Common myeloid progenitor, CD34-positive (primary cell): Measurements from ENCODE around the gene IL36G.
A peak's percentile ranks its signal among the peaks of the same experiment; 100 is the strongest.

ENCODE experiments used
- CTCF ChIA-PET: fragments of 350-600 bp; sonication (Branson Sonifier 250); formaldehyde crosslinking; loops from one replicate; lab custom pipeline; 2021; ENCODE audit warnings: antibody characterized with exemption; lab: Charles Lee
- POLR2A ChIA-PET: fragments of 350-600 bp; sonication (Branson Sonifier 250); formaldehyde crosslinking; loops from one replicate; lab custom pipeline; 2021; ENCODE audit warnings: antibody characterized with exemption; lab: Charles Lee
- DNase-seq, 3 donors: peaks; one replicate each; pipeline versions ENCODE4 v3.0.0 to v3.0.0-alpha.2; 2013
- H3K27ac ChIP-seq, 2 experiments: 1 replicate in 1 of 2; 2 replicates in 1 of 2; pipeline ENCODE4 v1.7.0; 2013; ENCODE audit warnings: inconsistent platforms in 2 of 2, low read length in 2 of 2, mild to moderate bottlenecking in 2 of 2, low read depth in 1 of 2, moderate library complexity in 1 of 2; ENCODE audit not compliant: severe bottlenecking in 2 of 2, insufficient read depth in 1 of 2, poor library complexity in 1 of 2
- H3K27me3 ChIP-seq, 5 experiments: replicated peaks in 2 of 5; 1 replicate in 3 of 5; 2 replicates in 2 of 5; pipeline versions ENCODE4 v1.6.1 to v1.7.0; 2013; ENCODE audit warnings: low read length in 4 of 5, mild to moderate bottlenecking in 2 of 5, moderate library complexity in 2 of 5, inconsistent platforms in 1 of 5; ENCODE audit not compliant: insufficient read depth in 5 of 5, control insufficient read depth in 4 of 5
- H3K36me3 ChIP-seq, 4 experiments: 1 replicate in 2 of 4; 2 replicates in 2 of 4; pipeline versions ENCODE4 v1.6.1 to v1.7.0; 2013; ENCODE audit warnings: low read length in 3 of 4, control low read depth in 1 of 4, mild to moderate bottlenecking in 1 of 4; ENCODE audit not compliant: control insufficient read depth in 4 of 4, insufficient read depth in 4 of 4
- H3K4me1 ChIP-seq, 4 experiments: 1 replicate in 3 of 4; 2 replicates in 1 of 4; pipeline versions ENCODE4 v1.6.1 to v1.7.1; 2013; ENCODE audit warnings: low read length in 3 of 4, mild to moderate bottlenecking in 3 of 4, control low read depth in 1 of 4, inconsistent platforms in 1 of 4, moderate library complexity in 1 of 4; ENCODE audit not compliant: control insufficient read depth in 4 of 4, insufficient read depth in 4 of 4; ENCODE audit errors: control extremely low read depth in 1 of 4
- H3K4me3 ChIP-seq, 7 experiments: 1 replicate in 4 of 7; 2 replicates in 3 of 7; pipeline versions ENCODE4 v1.5.1 to v1.7.0; 2013; ENCODE audit warnings: mild to moderate bottlenecking in 7 of 7, low read length in 6 of 7, moderate library complexity in 6 of 7, inconsistent platforms in 2 of 7, low read depth in 2 of 7, control low read depth in 1 of 7; ENCODE audit not compliant: insufficient read depth in 4 of 7, control insufficient read depth in 1 of 7; ENCODE audit errors: extremely low read depth in 1 of 7
- H3K9me3 ChIP-seq, 5 experiments: 1 replicate in 4 of 5; 2 replicates in 1 of 5; pipeline versions ENCODE4 v1.6.1 to v1.7.1; 2013; ENCODE audit warnings: low read length in 4 of 5, mild to moderate bottlenecking in 2 of 5, inconsistent platforms in 1 of 5, low read depth in 1 of 5, moderate library complexity in 1 of 5; ENCODE audit not compliant: control insufficient read depth in 4 of 5, insufficient read depth in 2 of 5; ENCODE audit errors: control extremely low read depth in 1 of 5
- WGBS: methylation state at CpG from one replicate; pipeline ENCODE4 v1.1.5; 2013; ENCODE audit not compliant: insufficient coverage; 5-methylcytosine and 5-hydroxymethylcytosine counted together

Gene IL36G

DNA sequence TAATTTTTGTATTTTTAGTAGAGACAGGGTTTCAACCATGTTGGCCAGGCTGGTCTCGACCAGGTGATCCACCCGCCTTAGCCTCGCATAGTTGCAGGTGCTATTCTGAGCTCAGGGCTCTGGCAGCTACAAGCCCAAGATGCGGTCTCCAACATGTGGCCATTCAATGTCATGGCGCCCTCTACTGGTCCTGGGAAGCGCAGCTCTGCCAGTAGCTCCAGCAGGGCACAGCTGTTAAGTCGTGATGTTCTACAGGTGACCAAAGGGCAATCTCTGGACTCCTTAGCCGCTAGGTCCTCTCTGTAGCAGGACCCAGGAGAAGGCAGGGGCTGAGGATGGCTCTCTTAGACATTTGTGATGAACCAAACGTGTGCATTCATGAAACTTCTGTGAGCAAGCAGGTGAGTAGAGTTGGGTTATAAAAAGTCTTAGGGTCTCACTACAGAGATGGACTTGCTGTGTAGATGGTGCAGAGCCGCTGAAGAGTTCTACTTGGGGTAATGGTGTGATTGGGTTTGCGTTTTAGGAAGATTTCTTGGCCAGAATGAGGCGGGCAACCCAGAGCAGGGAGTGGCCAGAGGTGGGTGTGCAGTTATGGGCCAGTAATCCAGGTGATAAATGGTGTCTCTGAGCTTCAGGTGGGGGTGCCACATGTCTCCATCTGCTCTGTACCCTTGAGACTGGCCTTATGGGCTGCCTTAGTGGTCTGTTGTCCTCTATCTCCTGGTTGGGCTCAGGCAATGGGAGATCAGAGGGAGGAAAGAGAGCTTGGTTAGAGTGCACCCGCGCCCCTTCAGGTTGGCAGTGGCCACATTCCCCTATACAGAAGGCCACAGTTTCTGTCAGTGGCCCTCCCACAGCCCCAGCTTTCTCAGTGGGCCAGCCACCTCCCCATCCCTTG is 35.8 kb upstream of the IL36G start:
- H3K27me3 ChIP-seq: no peaks in the 10 kb centered on the region
- H3K4me3 ChIP-seq: no peak overlapping the region
- H3K4me1 ChIP-seq: peaks cover 0 to 13% (median 10%) of the 10 kb centered on the region in 4 experiments
- DNase-seq: peak; percentile 78 to 87 (median 85)
- CTCF ChIA-PET: interaction anchor here (0.7 to 6.2 kb wide), 46 partner anchors 10 to 342 kb away, joined by 3 to 97 read pairs (median 4); partner anchors contain the start of genes IL1B and IL36G
- peaks cover 0 to 14% (median 4%) of the 10 kb centered on the region in 5 experiments for H3K9me3 ChIP-seq
- no peaks in the 10 kb centered on the region for H3K36me3 ChIP-seq
- 29% methylated on average over 10 of the region's 14 CpGs for WGBS
- no peak overlapping the region for H3K27ac ChIP-seq
- POLR2A ChIA-PET: interaction anchor here (0.8 kb wide), 1 partner anchor 192 kb away, joined by 3 read pairs; no protein-coding TSS in a partner anchor

DNA sequence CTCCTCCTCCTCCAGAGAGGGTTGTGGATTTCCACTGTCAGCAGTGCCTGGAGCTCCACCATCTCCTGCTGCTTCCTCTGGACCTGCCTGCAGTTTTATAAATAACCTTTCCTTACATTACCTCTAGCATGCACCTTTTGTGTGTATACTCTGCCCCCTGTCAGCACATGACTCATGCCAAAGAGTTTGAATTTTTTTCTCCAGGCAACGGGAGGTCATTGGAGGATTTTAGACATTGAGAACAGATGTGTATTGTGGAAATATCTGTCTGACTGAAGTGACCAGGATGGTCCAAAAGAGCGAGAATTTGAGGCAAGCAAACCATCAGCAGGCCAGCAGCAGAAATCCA is 35.2 kb upstream of the IL36G start:
- 93% methylated on average over 2 of the region's 2 CpGs for WGBS
- Histone ChIP-seq H3K27me3 (no peaks in the 10 kb centered on the region), H3K36me3 (no peaks in the 10 kb centered on the region), H3K9me3 (peaks cover 4 to 20% (median 10%) of the 10 kb centered on the region in 5 experiments), H3K27ac (no peak overlapping the region), H3K4me3 (no peak overlapping the region), H3K4me1 (peaks cover 0 to 13% (median 10%) of the 10 kb centered on the region in 4 experiments)
- DNase-seq: no peak
- ChIA-PET POLR2A (no interaction called here), CTCF (interaction anchor here (0.8 to 6.2 kb wide), 22 partner anchors 9 to 342 kb away, joined by 3 to 97 read pairs (median 8); partner anchors contain the start of gene IL36G)

DNA sequence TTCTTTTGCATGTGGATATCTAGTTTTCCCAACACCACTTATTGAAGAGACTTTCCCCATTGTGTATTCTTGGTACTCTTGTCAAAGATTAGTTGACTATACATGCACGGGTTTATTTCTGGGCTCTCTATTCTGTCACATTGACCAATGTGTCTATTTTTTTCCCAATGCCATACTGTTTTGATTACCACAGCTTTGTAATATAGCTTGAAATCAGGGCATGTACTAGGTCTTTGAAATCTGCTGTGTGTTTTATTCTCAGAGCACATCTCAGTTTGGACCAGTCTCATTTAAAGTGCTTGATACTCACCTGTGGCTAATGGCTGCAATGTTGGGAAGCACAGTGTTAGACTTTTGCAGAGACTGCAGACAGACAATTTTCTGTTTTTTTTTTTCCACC is 32.8 kb upstream of the IL36G start:
- POLR2A ChIA-PET: no interaction called here
- peaks cover 0 to 8% (median 6%) of the 10 kb centered on the region in 4 experiments for H3K4me1 ChIP-seq
- H3K27me3 ChIP-seq: no peaks in the 10 kb centered on the region
- no CpG with 5 or more reads among the region's 1 CpG for WGBS
- DNase-seq: no peak
- H3K27ac ChIP-seq: no peak overlapping the region
- no peaks in the 10 kb centered on the region for H3K36me3 ChIP-seq
- H3K9me3 ChIP-seq: peaks cover 4 to 20% (median 10%) of the 10 kb centered on the region in 5 experiments
- H3K4me3 ChIP-seq: no peak overlapping the region
- CTCF ChIA-PET: interaction anchor here (1.1 to 3.1 kb wide), 3 partner anchors 10 to 219 kb away, joined by 3 to 17 read pairs (median 5); no protein-coding TSS in a partner anchor

DNA sequence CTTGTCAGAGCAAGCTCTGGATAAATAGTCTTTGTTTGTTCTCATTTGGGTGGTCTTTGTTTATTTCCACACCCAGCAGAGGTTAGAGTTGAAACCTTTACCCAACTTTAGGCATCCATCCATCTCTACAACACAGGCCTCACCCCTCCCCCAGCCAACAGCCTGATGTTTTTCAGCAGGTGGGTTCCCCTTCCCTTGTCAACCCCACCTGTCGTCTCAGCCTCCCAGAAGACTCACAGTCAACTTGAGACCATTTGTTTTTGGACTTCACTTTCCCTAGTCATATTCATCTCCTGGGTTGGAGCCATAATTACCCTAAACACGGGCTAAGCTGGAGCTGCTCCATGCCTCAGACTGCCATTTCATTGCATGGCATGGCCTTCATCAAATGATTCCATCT is 31.7 kb upstream of the IL36G start:
- no peak for DNase-seq
- Histone ChIP-seq H3K27me3 (no peaks in the 10 kb centered on the region), H3K27ac (no peak overlapping the region), H3K36me3 (no peaks in the 10 kb centered on the region), H3K4me3 (no peak overlapping the region), H3K4me1 (peaks cover 0 to 8% (median 6%) of the 10 kb centered on the region in 4 experiments), H3K9me3 (peaks cover 4 to 20% (median 10%) of the 10 kb centered on the region in 5 experiments)
- ChIA-PET POLR2A (no interaction called here), CTCF (interaction anchor here (1.1 to 3.2 kb wide), 6 partner anchors 9 to 220 kb away, joined by 3 to 17 read pairs (median 9); no protein-coding TSS in a partner anchor)
- 96% methylated on average over 2 of the region's 2 CpGs for WGBS

DNA sequence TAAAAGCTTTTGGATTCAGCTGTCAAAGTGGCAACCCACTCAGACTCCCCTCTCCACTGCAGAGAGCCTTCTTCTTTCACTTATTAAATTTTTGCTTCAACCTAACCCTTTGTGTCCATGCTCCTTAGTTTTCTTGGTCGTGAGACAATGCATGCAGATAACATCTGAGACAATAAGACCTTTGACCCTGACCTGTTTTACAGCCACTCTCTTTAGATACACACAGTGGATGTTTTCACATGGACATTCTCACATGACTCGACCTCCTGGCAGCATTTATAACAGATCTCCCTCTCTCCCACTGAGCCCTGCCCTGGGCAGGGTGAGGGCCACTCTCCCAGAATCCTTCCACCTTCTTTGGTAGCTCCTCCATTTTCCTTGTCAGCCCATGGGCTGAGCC is 30.4 kb upstream of the IL36G start:
- POLR2A ChIA-PET: no interaction called here
- 94% methylated on average over 2 of the region's 2 CpGs for WGBS
- CTCF ChIA-PET: interaction anchor here (0.6 to 3.2 kb wide), 7 partner anchors 8 to 321 kb away, joined by 3 to 17 read pairs (median 8); no protein-coding TSS in a partner anchor
- H3K27me3 ChIP-seq: no peaks in the 10 kb centered on the region
- no peak for DNase-seq
- H3K4me1 ChIP-seq: peaks cover 0 to 3% (median 0%) of the 10 kb centered on the region in 4 experiments
- no peak overlapping the region for H3K27ac ChIP-seq
- no peaks in the 10 kb centered on the region for H3K36me3 ChIP-seq
- peaks cover 4 to 20% (median 10%) of the 10 kb centered on the region in 5 experiments for H3K9me3 ChIP-seq
- no peak overlapping the region for H3K4me3 ChIP-seq

DNA sequence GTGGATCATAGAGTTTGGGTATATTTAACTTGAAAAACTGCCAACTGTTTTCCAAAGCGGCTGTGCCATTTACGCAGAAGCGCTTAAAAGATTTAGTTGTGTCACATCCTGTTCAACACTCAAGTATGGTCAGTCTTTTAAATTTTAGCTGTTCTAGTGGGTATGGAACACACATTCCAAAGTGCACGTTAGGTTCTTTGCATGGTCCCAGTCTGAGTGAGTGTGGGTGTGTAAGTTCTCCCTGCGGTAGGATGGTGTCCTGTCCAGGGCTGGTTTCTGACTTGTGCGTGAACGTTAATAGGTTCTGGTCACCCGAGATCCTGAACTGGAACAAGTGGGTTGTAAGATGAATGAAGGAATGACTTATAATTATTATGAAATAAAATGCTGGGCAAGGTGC is 28.4 kb upstream of the IL36G start:
- CTCF ChIA-PET: interaction anchor here (1.1 to 3.2 kb wide), 3 partner anchors 9 to 200 kb away, joined by 4 to 16 read pairs (median 4); no protein-coding TSS in a partner anchor
- no peak overlapping the region for H3K27ac ChIP-seq
- H3K36me3 ChIP-seq: no peaks in the 10 kb centered on the region
- POLR2A ChIA-PET: interaction anchor here (0.7 kb wide), 1 partner anchor 10 kb away, joined by 3 read pairs; no protein-coding TSS in a partner anchor
- no peaks in the 10 kb centered on the region for H3K27me3 ChIP-seq
- WGBS: 97% methylated on average over 5 of the region's 8 CpGs
- DNase-seq: no peak
- H3K9me3 ChIP-seq: peaks cover 4 to 20% (median 10%) of the 10 kb centered on the region in 5 experiments
- H3K4me1 ChIP-seq: peaks cover 0 to 3% (median 0%) of the 10 kb centered on the region in 4 experiments
- H3K4me3 ChIP-seq: no peak overlapping the region
